Progenitor cell of endocrine pancreas (in vitro differentiated cells): ENCODE results near the gene ENTPD1. TPM values are rescaled to one million over a fixed set of nuclear protein-coding genes. Genes with fewer than 3 reads are reported as not detected.
"Not testable (repeated sequence)": the region's sequence is repeated elsewhere in the genome, so short reads cannot be mapped to it uniquely, and the experiment has no call there.

Experiments used
- DNase-seq: peaks from one replicate; pipeline ENCODE4 v3.0.0; 2021; ENCODE audit warnings: low spot score; ENCODE audit not compliant: unreplicated experiment
- H3K27ac Mint-ChIP-seq: 2 replicates; pipeline ENCODE4 v1.8.0; 2021; ENCODE audit warnings: mild to moderate bottlenecking, moderate library complexity, mixed read lengths
- H3K27me3 Mint-ChIP-seq: 2 replicates; pipeline ENCODE4 v1.8.0; 2021; ENCODE audit warnings: mixed read lengths
- H3K36me3 Mint-ChIP-seq: 2 replicates; pipeline ENCODE4 v1.8.0; 2022; ENCODE audit warnings: mixed read lengths; ENCODE audit not compliant: insufficient read depth
- H3K4me1 Mint-ChIP-seq: 2 replicates; pipeline ENCODE4 v1.8.0; 2021; ENCODE audit warnings: low read depth, mixed read lengths
- H3K4me3 Mint-ChIP-seq: 2 replicates; pipeline ENCODE4 v1.8.0; 2021; ENCODE audit warnings: low read depth, mild to moderate bottlenecking, moderate library complexity, mixed read lengths
- H3K9me3 Mint-ChIP-seq: 2 replicates; pipeline ENCODE4 v1.8.0; 2021; ENCODE audit warnings: low read depth, mixed read lengths
- total RNA-seq: library from RNA; stranded (reverse); gene quantifications from 2 replicates; pipeline ENCODE4 v1.2.1, GENCODE V29; 2021
- TF ChIP-seq, protein P1 (sequence below): fragments of 200-600 bp; sonication (generic); IDR thresholded peaks from one replicate; pipeline ENCODE4 v1.5.0; 2021; ENCODE audit warnings: antibody characterized with exemption, mild to moderate bottlenecking; ENCODE audit not compliant: unreplicated experiment

Gene ENTPD1
- total RNA-seq, 1 donor from 2014 or later, result not detected

DNA sequence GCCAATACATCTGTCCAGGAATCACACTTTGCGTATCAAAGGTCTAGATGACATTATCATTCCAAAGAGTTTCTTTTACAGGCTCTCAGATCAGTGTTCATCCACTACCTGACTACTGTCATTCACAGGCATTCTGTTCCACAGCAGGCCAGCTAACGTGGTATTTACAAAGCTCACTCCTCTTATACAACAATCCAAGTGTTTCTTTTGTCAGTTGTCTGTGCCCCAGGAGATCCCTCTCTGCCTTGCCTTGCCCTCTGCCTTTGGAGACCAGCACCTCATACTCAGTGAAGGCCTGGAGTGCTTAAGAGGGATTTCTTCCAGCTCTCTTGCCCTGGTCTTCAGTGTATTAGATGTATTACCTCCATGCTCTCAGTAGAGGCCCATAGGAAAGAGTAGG, 117.2 kb downstream of the ENTPD1 start:
- DNase-seq, result no peak
- TF ChIP-seq, protein P1, sequence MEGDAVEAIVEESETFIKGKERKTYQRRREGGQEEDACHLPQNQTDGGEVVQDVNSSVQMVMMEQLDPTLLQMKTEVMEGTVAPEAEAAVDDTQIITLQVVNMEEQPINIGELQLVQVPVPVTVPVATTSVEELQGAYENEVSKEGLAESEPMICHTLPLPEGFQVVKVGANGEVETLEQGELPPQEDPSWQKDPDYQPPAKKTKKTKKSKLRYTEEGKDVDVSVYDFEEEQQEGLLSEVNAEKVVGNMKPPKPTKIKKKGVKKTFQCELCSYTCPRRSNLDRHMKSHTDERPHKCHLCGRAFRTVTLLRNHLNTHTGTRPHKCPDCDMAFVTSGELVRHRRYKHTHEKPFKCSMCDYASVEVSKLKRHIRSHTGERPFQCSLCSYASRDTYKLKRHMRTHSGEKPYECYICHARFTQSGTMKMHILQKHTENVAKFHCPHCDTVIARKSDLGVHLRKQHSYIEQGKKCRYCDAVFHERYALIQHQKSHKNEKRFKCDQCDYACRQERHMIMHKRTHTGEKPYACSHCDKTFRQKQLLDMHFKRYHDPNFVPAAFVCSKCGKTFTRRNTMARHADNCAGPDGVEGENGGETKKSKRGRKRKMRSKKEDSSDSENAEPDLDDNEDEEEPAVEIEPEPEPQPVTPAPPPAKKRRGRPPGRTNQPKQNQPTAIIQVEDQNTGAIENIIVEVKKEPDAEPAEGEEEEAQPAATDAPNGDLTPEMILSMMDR, result no peak
- H3K36me3 Mint-ChIP-seq, result peaks cover 35% of the 10 kb centered on the region
- no peaks in the 10 kb centered on the region for H3K27me3 Mint-ChIP-seq
- H3K9me3 Mint-ChIP-seq, result peaks cover 15% of the 10 kb centered on the region
- H3K27ac Mint-ChIP-seq, result no peak overlapping the region
- no peak overlapping the region for H3K4me3 Mint-ChIP-seq
- peaks cover 2% of the 10 kb centered on the region for H3K4me1 Mint-ChIP-seq

DNA sequence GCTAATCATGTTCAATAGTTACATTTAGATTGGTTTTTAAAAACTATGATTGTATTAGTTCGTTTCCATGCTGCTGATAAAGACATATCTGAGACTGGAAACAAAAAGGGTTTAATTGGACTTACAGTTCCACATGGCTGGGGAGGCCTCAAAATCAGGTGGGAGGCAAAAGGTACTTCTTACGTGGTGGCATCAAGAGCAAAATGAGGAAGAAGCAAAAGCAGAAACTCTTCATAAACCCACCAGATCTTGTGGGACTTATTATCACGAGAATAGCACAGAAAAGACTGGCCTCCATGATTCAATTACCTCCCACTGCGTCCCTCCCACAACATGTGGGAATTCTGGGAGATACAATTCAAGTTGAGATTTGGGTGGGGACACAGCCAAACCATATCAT, 117.7 kb downstream of the ENTPD1 start:
- DNase-seq, result no peak
- H3K27me3 Mint-ChIP-seq, result no peaks in the 10 kb centered on the region
- no peak overlapping the region for H3K4me3 Mint-ChIP-seq
- H3K27ac Mint-ChIP-seq, result no peak overlapping the region
- H3K9me3 Mint-ChIP-seq, result peaks cover 15% of the 10 kb centered on the region
- peaks cover 35% of the 10 kb centered on the region for H3K36me3 Mint-ChIP-seq
- H3K4me1 Mint-ChIP-seq, result peaks cover 4% of the 10 kb centered on the region
- TF ChIP-seq, protein P1, result no peak

DNA sequence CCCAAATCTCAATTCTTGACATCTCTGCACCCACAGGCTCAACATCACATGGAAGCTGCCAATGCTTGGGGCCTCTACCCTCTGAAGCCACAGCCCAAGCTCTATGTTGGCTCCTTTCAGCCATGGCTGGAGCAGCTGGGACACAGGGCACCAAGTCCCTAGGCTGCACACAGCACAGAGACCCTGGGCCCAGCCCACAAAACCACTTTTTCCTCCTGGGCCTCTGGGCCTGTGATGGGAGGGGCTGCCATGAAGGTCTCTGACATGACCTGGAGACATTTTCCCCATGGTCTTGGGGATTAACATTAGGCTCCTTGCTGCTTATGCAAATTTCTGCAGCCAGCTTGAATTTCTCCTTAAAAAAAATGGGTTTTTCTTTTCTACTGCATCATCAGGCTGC, 118.8 kb downstream of the ENTPD1 start:
- H3K4me3 Mint-ChIP-seq, H3K27me3 Mint-ChIP-seq, H3K27ac Mint-ChIP-seq, H3K4me1 Mint-ChIP-seq, DNase-seq: not testable (repeated sequence)
- Mint-ChIP-seq H3K9me3 (peaks cover 15% of the 10 kb centered on the region), H3K36me3 (peaks cover 39% of the 10 kb centered on the region)

DNA sequence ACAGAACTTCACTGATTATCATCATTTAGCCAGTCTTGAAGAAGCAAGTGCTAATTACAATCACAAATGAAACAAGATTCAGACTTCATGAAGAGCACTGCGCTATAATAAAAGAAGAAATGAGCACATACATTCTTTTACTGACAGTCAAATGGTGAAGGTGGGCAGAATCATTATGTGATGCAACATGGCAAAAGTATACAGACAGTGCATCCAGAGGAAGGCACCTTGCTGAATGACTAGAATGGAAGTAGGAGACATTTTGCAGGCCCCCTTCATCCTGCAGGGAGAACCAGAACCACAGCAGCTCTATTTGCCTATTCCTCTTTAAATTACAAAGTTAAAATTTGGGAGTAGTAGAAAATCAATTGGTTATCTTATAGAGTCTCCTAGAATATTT, 120.8 kb downstream of the ENTPD1 start:
- Mint-ChIP-seq H3K27me3 (no peaks in the 10 kb centered on the region), H3K36me3 (peaks cover 41% of the 10 kb centered on the region), H3K4me1 (peaks cover 4% of the 10 kb centered on the region), H3K9me3 (peaks cover 15% of the 10 kb centered on the region), H3K4me3 (no peak overlapping the region), H3K27ac (no peak overlapping the region)
- DNase-seq, result no peak
- TF ChIP-seq, protein P1, result no peak

DNA sequence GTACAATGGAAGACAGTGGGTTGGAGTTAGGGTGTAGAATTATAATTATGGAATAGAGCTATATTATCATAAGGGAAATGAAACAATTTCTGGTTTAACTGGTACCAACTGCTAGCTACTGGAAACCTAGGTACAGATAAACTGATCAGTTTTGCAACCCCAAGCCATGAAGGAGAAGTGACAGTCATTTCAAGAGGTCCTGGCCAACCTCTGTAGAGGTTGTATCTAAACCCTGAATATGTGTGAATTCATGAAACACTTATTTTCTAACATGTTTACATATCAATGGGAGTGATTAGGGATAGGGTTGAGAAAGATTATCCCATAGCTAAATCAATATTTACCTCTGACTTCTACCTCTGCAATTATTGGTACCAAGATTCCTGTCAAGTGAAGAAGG, 121.9 kb downstream of the ENTPD1 start:
- H3K4me3 Mint-ChIP-seq, result no peak overlapping the region
- DNase-seq, result no peak
- H3K9me3 Mint-ChIP-seq, result peaks cover 15% of the 10 kb centered on the region
- H3K27me3 Mint-ChIP-seq, result no peaks in the 10 kb centered on the region
- H3K36me3 Mint-ChIP-seq, result peaks cover 41% of the 10 kb centered on the region
- TF ChIP-seq, protein P1, result no peak
- no peak overlapping the region for H3K27ac Mint-ChIP-seq
- peaks cover 4% of the 10 kb centered on the region for H3K4me1 Mint-ChIP-seq

DNA sequence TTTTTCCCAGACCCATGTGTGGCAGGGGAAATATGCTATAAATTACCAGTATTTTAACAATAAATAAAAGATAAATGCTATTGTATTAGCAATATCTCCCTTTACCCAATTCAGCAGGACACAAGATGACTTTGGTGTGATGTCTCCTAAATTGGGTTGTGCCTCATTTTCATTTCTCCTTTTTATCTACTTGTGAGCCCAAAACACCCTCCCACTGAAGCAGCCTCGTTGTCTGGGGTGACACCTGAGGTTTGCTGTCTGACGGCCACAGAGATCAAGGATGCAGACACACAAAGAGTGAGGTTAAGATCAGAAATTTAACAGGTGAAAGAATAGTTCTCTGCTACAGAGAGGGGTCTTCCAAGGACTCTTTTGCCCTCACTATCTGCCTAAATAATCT, 124.7 kb downstream of the ENTPD1 start:
- no peak for DNase-seq
- peaks cover 19% of the 10 kb centered on the region for H3K36me3 Mint-ChIP-seq
- no peak overlapping the region for H3K27ac Mint-ChIP-seq
- peaks cover 4% of the 10 kb centered on the region for H3K9me3 Mint-ChIP-seq
- H3K4me3 Mint-ChIP-seq, result no peak overlapping the region
- TF ChIP-seq, protein P1, result no peak
- no peaks in the 10 kb centered on the region for H3K27me3 Mint-ChIP-seq
- peaks cover 4% of the 10 kb centered on the region for H3K4me1 Mint-ChIP-seq
